Measurements from ENCODE around the gene EFL1.

The EFL1 gene

DNA sequence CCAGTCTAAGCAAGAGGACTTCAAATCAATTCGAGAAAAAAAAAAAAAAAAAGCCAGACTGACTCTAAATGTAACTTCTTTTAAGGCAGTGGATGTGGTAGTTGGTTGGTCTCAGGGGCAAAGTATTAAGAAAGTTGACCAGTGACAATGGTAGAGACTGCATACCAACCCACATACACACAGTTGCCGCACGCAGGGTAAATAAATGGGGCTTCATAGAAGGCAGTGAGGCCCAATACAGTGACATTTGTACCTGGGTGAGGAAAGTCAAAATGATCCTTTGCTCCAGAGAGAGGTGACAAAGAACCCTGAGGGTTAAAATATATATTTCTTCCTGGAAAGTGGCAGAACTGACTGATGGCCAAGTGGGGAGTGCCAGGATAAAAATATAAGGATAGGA is 116.0 kb downstream of the EFL1 start:
- no peak overlapping the region for H3K9ac ChIP-seq (ENCODE audit: low read length)
- H3K27ac ChIP-seq (ENCODE audit: low read depth, low read length, poor library complexity, severe bottlenecking): no peak overlapping the region
- no peak overlapping the region for H3K4me2 ChIP-seq (ENCODE audit: low read length)
- H3K4me3 ChIP-seq (ENCODE audit: low read depth, low read length, poor library complexity, severe bottlenecking): no peak overlapping the region
- H3K9me3 ChIP-seq (ENCODE audit: low read length): no peaks in the 10 kb centered on the region
- no peaks in the 10 kb centered on the region for H3K4me1 ChIP-seq (ENCODE audit: insufficient read depth, low read length, severe bottlenecking)
- H3K79me2 ChIP-seq (ENCODE audit: insufficient read depth, low read length): no peaks in the 10 kb centered on the region
- H3K36me3 ChIP-seq (ENCODE audit: insufficient read depth, low read length): peaks cover 7% of the 10 kb centered on the region; the same call in 1 of the 2 replicates
- no peaks in the 10 kb centered on the region for H3K9me2 ChIP-seq (ENCODE audit: low read depth, low read length)
- no peaks in the 10 kb centered on the region for H3K27me3 ChIP-seq (ENCODE audit: insufficient read depth, low read length)
- TF ChIP-seq, protein P1, sequence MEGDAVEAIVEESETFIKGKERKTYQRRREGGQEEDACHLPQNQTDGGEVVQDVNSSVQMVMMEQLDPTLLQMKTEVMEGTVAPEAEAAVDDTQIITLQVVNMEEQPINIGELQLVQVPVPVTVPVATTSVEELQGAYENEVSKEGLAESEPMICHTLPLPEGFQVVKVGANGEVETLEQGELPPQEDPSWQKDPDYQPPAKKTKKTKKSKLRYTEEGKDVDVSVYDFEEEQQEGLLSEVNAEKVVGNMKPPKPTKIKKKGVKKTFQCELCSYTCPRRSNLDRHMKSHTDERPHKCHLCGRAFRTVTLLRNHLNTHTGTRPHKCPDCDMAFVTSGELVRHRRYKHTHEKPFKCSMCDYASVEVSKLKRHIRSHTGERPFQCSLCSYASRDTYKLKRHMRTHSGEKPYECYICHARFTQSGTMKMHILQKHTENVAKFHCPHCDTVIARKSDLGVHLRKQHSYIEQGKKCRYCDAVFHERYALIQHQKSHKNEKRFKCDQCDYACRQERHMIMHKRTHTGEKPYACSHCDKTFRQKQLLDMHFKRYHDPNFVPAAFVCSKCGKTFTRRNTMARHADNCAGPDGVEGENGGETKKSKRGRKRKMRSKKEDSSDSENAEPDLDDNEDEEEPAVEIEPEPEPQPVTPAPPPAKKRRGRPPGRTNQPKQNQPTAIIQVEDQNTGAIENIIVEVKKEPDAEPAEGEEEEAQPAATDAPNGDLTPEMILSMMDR (IDR thresholded peaks at IDR 0.05; ENCODE audit: low read length): no peak
- TF ChIP-seq EZH2 (IDR thresholded peaks at IDR 0.05; ENCODE audit: borderline replicate concordance, low read length): no peak
- no peaks in the 10 kb centered on the region for H4K20me1 ChIP-seq (ENCODE audit: insufficient read depth, low read length)
- H3F3A ChIP-seq (ENCODE audit: insufficient read depth, low read length): no peaks in the 10 kb centered on the region
- no peak overlapping the region for H2AFZ ChIP-seq (ENCODE audit: low read length)

DNA sequence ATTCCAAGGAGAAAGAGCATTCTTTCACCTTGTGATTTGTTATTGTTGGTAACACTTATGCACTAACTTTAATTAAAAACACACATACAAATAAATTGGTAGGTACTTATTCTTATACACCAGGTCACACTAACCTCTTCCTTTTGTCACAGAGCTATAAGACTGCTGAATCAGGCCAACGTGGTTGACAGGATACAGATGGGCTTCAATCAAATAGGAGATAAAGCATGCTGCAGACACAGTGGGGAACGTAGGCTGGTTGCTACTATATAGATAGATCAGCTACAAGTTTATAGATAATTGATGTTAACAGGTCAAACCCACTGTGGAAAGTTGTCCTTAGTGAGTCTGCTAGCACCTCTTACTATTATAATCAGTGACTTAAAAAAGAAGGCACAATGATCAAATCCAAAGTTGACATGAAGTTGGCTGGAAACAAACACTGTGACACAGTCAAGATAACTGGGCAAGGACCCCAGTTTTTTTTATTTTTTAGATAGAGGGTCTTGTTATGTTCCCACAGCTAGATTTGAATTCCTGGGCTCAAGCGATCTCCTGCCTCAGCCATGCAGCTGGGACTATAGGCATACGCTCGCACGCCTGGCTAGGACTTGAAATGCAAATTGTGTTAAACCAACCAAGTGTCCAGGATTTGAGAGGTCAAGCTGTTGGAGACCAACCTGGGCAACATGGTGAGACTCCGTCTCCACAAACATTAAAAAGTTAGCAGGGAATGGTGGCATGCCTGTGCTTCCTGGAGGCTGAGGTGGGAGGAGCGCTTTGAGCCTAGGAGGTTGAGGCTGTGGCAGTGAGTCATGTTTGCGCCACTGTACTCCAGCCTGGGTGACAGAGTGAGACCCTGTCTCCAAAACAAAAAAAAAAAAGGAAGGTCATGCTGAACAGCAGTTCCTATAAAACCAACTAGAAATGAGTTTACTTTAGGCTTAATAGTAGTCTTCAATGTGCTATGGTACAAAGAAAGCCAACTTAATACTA is 118.8 kb downstream of the EFL1 start:
- H3K79me2 ChIP-seq (ENCODE audit: insufficient read depth, low read length): no peaks in the 10 kb centered on the region
- TF ChIP-seq EZH2 (IDR thresholded peaks at IDR 0.05; ENCODE audit: borderline replicate concordance, low read length): no peak
- TF ChIP-seq, protein P1 (IDR thresholded peaks at IDR 0.05; ENCODE audit: low read length): no peak
- no peaks in the 10 kb centered on the region for H3K9me2 ChIP-seq (ENCODE audit: low read depth, low read length)
- H3K9ac ChIP-seq (ENCODE audit: low read length): no peak overlapping the region
- H3K27ac ChIP-seq (ENCODE audit: low read depth, low read length, poor library complexity, severe bottlenecking): no peak overlapping the region
- no peaks in the 10 kb centered on the region for H3K9me3 ChIP-seq (ENCODE audit: low read length)
- H3F3A ChIP-seq (ENCODE audit: insufficient read depth, low read length): no peaks in the 10 kb centered on the region
- H2AFZ ChIP-seq (ENCODE audit: low read length): no peak overlapping the region
- no peak overlapping the region for H3K4me2 ChIP-seq (ENCODE audit: low read length)
- no peaks in the 10 kb centered on the region for H4K20me1 ChIP-seq (ENCODE audit: insufficient read depth, low read length)
- no peaks in the 10 kb centered on the region for H3K4me1 ChIP-seq (ENCODE audit: insufficient read depth, low read length, severe bottlenecking)
- H3K36me3 ChIP-seq (ENCODE audit: insufficient read depth, low read length): peaks cover under 1% of the 10 kb centered on the region; the same call in 1 of the 2 replicates
- H3K27me3 ChIP-seq (ENCODE audit: insufficient read depth, low read length): no peaks in the 10 kb centered on the region
- H3K4me3 ChIP-seq (ENCODE audit: low read depth, low read length, poor library complexity, severe bottlenecking): no peak overlapping the region

DNA sequence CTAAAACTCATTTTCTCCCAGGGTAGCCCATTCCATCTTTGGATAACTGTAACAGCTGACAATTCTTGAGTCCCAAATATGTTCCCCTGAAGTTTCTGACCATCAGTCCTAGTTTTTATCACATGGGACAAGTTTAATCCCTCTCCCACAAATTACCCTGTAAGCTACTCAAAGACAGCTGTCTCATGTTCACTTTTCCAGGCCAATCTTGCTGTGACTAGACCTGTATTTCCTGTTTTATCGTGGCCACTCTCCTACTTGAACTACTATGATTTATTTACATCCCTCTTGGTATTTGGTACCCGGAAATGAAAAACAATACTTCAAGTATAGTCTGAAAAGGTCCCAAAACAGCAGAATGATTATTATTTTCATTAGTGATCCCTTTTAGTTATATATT is 121.6 kb downstream of the EFL1 start:
- Histone ChIP-seq H3K27ac (ENCODE audit: low read depth, low read length, poor library complexity, severe bottlenecking) (no peak overlapping the region), H3K9ac (ENCODE audit: low read length) (no peak overlapping the region), H3K36me3 (ENCODE audit: insufficient read depth, low read length) (peaks cover 24% of the 10 kb centered on the region; the same call in 1 of the 2 replicates), H3K4me2 (ENCODE audit: low read length) (no peak overlapping the region), H3K79me2 (ENCODE audit: insufficient read depth, low read length) (no peaks in the 10 kb centered on the region), H4K20me1 (ENCODE audit: insufficient read depth, low read length) (no peaks in the 10 kb centered on the region), H3K27me3 (ENCODE audit: insufficient read depth, low read length) (no peaks in the 10 kb centered on the region), H3K4me3 (ENCODE audit: low read depth, low read length, poor library complexity, severe bottlenecking) (no peak overlapping the region), H2AFZ (ENCODE audit: low read length) (no peak overlapping the region), H3K9me2 (ENCODE audit: low read depth, low read length) (no peaks in the 10 kb centered on the region), H3K4me1 (ENCODE audit: insufficient read depth, low read length, severe bottlenecking) (no peaks in the 10 kb centered on the region), H3F3A (ENCODE audit: insufficient read depth, low read length) (no peaks in the 10 kb centered on the region), H3K9me3 (ENCODE audit: low read length) (no peaks in the 10 kb centered on the region)
- no peak for TF ChIP-seq EZH2 (IDR thresholded peaks at IDR 0.05; ENCODE audit: borderline replicate concordance, low read length)
- TF ChIP-seq, protein P1 (IDR thresholded peaks at IDR 0.05; ENCODE audit: low read length): no peak

Data from OCI-LY1 (cell line).